Measurements from ENCODE around the gene CENPB. TPM values are rescaled to one million over a fixed set of nuclear protein-coding genes. Genes with fewer than 3 reads are reported as not detected.
"Not testable (repeated sequence)": the region's sequence is repeated elsewhere in the genome, so short reads cannot be mapped to it uniquely, and the experiment has no call there.

CENPB gene, protein sequence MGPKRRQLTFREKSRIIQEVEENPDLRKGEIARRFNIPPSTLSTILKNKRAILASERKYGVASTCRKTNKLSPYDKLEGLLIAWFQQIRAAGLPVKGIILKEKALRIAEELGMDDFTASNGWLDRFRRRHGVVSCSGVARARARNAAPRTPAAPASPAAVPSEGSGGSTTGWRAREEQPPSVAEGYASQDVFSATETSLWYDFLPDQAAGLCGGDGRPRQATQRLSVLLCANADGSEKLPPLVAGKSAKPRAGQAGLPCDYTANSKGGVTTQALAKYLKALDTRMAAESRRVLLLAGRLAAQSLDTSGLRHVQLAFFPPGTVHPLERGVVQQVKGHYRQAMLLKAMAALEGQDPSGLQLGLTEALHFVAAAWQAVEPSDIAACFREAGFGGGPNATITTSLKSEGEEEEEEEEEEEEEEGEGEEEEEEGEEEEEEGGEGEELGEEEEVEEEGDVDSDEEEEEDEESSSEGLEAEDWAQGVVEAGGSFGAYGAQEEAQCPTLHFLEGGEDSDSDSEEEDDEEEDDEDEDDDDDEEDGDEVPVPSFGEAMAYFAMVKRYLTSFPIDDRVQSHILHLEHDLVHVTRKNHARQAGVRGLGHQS
- 73.1 and 78.4 TPM in 2 replicates for total RNA-seq

DNA sequence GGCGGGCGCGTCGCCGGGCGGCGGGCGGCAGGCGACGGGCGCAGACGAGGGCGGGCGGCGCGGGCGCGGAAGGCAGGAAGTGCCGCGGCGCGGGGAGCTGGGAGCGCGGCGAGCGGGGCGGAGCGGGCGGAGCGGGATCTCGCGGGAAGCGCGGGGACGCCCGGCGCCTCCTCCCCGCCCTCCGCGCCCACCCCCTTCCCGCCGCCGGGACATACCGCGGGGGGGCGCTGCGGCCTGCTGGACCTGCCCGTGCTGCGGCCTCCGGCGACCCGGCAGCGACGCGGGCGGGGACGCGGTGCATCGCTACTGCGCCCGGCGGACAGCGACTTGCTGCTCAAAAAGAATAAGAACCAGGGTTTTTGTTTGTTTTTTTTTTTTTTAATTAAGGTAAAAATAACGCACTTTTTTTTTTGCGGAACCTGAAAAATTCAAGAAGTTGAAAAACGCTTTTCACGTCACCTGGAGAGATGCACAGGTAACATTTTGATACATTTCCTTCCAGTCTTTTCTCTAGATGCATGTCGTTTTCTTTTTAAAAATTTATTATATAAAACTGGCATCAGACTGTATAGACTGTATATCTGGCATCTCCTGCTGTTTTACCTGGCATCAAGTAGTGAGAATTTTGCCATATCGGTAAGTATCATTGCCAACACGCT, at the start of gene CENPB:
Gene CENPB, minus strand, starts transcription at position 76 of the 659 bp plus-strand sequence. CDS start 257 bp downstream, outside the sequence.
- intact Hi-C loops (cut with micrococcal nuclease): loop anchor here (1.0 to 5.0 kb wide), 8 partner anchors 9 to 296 kb away; partner anchors contain the start of genes AP5S1, MAVS and PANK2

DNA sequence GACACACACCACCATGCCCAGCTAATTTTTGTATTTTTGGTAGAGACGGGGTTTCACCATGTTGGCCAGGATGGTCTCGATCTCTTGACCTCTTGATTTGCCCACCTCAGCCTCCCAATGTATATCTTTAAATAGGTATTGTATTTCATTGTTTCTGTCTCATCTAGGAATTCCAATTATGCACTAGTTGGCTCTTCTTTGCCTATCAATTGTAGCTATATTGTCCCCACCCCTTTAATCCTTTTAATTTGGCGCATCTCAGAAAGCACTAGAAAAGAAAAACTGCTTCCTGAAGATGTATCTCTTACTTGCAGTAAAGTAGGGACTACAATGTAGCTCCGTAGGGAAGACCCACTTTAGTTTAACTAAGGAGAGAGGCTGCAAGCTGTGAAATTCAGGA, 49.6 kb upstream of the CENPB start:
- intact Hi-C loops (cut with micrococcal nuclease): no loop called here

GRCh38 chr20:3829891-3830290, 43.4 kb upstream of the CENPB start:
- intact Hi-C loops (cut with micrococcal nuclease): not testable (repeated sequence)

DNA sequence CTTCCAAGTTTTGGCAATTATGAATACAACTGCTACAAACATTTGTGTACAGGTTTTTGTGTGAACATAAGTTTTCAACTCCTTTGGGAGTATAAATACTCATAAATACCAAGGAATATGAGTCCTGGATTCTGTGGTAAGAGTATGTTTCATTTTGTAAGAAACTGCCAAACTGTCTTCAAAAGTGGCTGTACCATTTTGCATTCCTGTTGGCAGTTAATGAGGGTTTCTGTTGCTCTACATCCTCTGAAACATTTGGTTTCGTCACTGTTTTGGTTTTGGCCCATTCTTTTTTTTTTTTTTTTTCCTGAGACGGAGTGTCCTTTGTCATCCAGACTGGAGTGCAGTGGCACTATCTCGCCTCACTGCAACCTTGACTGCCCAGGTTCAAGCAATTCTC, 42.3 kb upstream of the CENPB start:
- intact Hi-C loops (cut with micrococcal nuclease): no loop called here

- intact Hi-C loops (cut with micrococcal nuclease): no loop called here
Observed at GRCh38 chr20:3826420-3826819, 39.9 kb upstream of the CENPB start.

- intact Hi-C loops (cut with micrococcal nuclease): no loop called here
Observed at GRCh38 chr20:3825526-3825925, 39.0 kb upstream of the CENPB start.

DNA sequence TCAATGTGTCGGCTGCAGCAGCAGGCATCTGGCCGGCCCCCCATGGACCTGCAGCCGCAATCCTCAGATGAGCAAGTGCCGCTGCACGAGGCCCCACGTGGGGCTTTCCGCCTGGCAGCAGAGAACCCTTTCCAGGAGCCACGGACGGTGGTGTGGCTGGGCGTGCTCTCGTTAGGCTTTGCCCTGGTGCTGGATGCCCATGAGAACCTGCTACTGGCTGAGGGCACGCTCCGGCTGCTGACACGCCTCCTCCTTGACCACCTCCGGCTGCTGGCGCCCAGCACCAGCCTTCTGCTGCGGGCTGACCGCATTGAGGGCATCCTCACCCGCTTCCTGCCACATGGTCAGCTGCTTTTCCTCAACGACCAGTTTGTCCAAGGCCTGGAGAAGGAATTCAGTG, 37.3 kb upstream of the CENPB start:
- intact Hi-C loops (cut with micrococcal nuclease): loop anchor here (5.0 kb wide), 1 partner anchor 83 kb away; no protein-coding TSS in a partner anchor

DNA sequence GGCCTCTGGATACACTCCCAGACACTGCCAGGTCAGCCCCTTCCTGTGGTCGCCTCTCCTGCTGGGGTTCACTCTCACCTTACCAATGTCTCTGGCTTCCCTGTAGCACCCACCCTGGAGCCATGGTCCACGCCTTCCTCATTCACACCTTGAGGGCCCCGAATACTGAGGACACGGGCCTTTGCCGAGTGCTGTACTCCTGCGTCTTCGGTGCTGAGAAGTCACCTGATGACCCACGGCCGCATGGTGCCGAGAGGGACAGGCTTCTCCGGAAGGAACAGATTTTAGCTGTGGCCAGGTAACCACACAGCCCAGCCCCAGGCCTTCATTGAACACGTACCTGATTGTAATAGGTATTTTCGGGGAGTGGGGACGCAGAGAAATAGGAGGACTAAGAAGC, 35.5 kb upstream of the CENPB start:
- intact Hi-C loops (cut with micrococcal nuclease): loop anchor here (2.0 to 5.0 kb wide), 2 partner anchors 85 to 413 kb away; no protein-coding TSS in a partner anchor

DNA sequence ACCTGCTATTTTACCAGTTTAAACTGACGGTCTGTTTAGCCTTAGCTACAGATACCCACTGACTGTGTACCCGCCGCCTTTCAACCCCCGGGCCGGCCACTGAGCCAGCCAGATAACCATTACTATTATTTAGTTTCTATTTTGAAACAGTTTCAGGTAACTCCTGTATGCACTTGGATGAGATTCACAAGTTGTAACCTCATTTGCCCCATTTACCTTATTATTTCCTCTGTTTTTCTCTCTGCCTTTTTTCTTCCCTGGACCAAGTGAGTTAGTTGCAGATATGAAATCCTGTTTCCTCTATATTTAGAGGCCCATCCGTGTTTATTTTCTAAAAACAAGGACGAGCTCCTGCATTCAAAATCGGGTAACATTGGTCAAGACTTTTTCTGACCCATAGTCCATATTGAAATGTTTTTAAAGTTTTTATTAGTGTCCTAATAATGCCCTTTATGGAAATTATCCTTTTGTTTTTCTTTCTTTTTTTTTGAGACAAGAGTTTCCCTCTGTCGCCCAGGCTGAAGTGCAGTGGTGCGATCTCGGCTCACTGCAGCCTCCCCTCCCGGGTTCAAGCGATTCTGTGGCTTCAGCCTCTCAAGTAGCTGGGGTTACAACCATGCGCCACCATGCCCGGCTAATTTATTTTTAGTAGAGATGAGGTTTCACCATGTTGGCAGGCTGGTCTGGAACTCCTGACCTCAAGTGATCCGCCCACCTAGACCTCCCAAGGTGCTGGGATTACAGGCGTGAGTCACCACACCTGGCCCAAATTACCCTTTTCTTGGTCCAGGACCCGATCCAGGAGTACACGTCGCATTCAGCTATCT, 34.6 kb upstream of the CENPB start:
- intact Hi-C loops (cut with micrococcal nuclease): loop anchor here (1.0 to 5.0 kb wide), 13 partner anchors 10 to 412 kb away; partner anchors contain the start of genes ADISSP, CDC25B, CENPB and MAVS

DNA sequence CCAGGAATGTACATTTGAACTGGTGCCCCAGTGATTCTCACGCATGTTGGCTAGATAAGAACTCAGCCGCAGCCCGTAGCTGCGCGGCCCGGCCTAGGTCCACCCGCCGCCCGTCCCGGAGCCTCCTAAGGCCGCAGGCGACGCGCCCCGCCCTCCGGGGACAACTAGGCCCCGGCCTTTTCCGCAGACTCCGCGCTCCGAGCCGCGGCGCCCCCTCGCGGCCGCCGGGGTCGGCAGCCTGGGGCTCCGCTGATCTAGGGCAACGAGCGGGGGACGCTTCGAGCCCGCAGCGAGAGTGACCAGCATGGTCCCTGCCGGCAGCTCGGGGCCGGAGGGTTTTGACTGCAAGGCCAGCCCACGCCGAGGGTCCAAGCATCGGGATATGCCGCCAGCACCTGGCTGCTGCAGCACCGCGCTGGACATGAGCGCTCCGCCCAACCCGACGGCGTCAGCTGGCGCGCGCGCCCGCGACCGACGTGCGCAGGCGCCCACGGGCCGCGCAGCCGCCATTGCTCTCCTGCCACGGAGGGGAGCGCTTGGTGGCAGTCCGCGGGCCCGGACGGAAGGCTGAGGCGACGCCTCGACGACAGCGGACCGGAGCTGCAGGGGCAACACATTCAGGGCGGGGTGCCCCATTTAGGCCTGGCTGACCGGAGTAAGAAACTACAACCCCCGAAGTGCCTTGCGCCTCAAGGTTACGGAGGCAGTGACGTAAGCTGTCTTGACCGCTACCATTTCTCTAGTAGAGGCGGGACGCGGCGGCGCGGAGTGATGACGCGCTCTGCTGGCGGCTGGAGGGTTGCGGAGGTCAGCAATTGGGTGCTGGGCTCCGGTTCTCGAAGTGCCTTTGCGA, 33.7 kb upstream of the CENPB start, which contains the start of gene AP5S1:
Gene AP5S1, plus strand, starts transcription at position 500 of the 853 bp plus-strand sequence. CDS start 1,571 bp downstream, outside the sequence.
- intact Hi-C loops (cut with micrococcal nuclease): loop anchor here (1.0 to 5.0 kb wide), 13 partner anchors 9 to 411 kb away; partner anchors contain the start of genes ADISSP, CDC25B, CENPB and MAVS

DNA sequence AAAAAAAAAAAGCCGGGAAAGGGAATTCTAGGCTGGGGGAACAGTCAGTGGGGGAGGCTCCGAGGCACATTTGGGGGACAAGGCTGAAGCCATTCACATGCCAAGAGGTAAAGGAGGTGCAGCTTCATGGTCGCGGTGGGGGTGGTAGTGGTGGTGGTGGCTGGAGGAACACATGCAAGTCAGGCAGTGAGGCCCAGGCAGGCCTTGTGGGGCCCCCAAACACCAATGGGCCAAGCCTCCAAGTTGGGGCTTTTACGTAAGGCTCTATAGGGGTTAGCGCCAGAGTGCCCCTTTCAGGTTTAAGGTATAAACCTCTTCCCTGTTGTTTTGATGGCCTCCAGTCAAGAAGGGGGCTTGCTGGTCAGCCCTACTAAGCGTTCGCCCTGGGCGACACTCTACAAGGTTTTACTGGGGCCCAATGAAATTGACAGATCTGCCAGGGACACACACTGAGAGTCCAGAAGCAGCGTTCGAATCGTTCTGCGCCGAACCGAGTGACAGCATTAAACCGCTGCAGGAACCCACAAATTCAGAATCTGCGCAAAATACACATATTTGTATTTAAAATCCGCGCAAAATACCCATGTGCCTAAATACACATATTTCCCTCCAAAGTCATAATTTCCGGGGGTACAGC, 33.0 kb upstream of the CENPB start:
- intact Hi-C loops (cut with micrococcal nuclease): loop anchor here (1.0 to 5.0 kb wide), 13 partner anchors 8 to 411 kb away; partner anchors contain the start of genes ADISSP, CDC25B, CENPB and MAVS

- intact Hi-C loops (cut with micrococcal nuclease): no loop called here
Observed at GRCh38 chr20:3818155-3819151, 31.9 kb upstream of the CENPB start.

DNA sequence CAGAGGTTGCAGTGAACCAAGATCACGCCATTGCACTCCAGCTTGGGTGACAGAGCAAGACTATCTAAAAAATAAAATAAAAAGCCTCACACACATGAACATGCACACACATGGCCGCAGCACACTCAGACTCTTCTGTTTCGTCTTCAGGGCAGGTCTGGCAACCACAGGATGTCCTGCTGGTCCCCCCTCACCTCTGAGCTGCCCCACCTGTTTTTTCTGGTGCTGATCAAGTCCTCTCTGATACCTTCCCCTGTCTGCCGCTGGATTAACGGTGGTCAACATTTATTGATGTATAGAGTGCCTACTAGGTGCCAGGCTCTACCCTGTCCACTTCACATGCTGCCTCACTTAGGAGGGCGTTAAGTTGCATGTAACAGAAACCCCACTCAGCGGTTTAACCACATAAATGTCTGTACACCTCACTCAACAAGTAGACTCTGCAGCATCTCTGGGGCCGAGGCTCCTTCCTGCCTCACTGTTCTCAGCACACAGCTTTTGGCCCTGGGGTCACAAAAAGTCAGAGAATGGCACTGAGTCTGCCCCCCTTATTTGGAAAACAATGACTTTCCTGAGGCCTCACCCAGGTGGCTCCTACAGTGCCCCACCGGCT, 29.3 kb upstream of the CENPB start:
- intact Hi-C loops (cut with micrococcal nuclease): no loop called here

GRCh38 chr20:3814928-3815495, 28.5 kb upstream of the CENPB start:
- intact Hi-C loops (cut with micrococcal nuclease): loop anchor here (5.0 kb wide), 2 partner anchors 32 to 222 kb away; partner anchors contain the start of gene MAVS

GRCh38 chr20:3813848-3814581, 27.5 kb upstream of the CENPB start:
- intact Hi-C loops (cut with micrococcal nuclease): loop anchor here (5.0 kb wide), 2 partner anchors 33 to 223 kb away; partner anchors contain the start of gene MAVS
